ENCODE measurements around the gene BACH2. TPM values are rescaled to one million over a fixed set of nuclear protein-coding genes. Genes with fewer than 3 reads are reported as not detected.

BACH2 gene
- total and polyA plus RNA-seq, 2 of the 8 experiments (the other 6 are each of a cell fraction or from before 2014, with no cell fraction given): 1.9 to 5.9 TPM

- no peak overlapping the region for H3K4me3 ChIP-seq (ENCODE audit: extremely low read depth in 1 of 4, insufficient read depth in 2 of 4, low read depth in 3 of 4, low read length in 4 of 4)
- no peak overlapping the region for H3K18ac ChIP-seq (ENCODE audit: extremely low read depth, low read length)
- no peaks in the 10 kb centered on the region for H3K27me3 ChIP-seq (replicated peaks in 1 of 4; ENCODE audit: control insufficient read depth in 3 of 4, extremely low read depth in 1 of 4, insufficient read depth in 3 of 4, low read length in 3 of 4)
- no peak overlapping the region for H3K4me2 ChIP-seq (ENCODE audit: insufficient read depth in 1 of 2, low read depth in 2 of 2, low read length in 2 of 2)
- H2BK120ac ChIP-seq (replicated peaks; ENCODE audit: low read depth, low read length): no peak overlapping the region
- H3K9me3 ChIP-seq (ENCODE audit: insufficient read depth in 2 of 2, low read depth in 1 of 2, low read length in 1 of 2): peaks cover 7 to 11% of the 10 kb centered on the region in 2 experiments
- H3K4ac ChIP-seq (replicated peaks; ENCODE audit: insufficient read length, low read depth, low read length): no peak overlapping the region
- no peak overlapping the region for H2BK20ac ChIP-seq (ENCODE audit: low read length)
- H3K79me2 ChIP-seq (ENCODE audit: control insufficient read depth in 1 of 2, insufficient read depth in 2 of 2, low read length in 2 of 2): no peaks in the 10 kb centered on the region
- no peaks in the 10 kb centered on the region for H3K23me2 ChIP-seq (ENCODE audit: low read depth, low read length)
- no peak overlapping the region for H3K23ac ChIP-seq (ENCODE audit: insufficient read length)
- no peak overlapping the region for H4K8ac ChIP-seq (ENCODE audit: extremely low read depth, insufficient read depth, low read length)
- no peak overlapping the region for H4K91ac ChIP-seq (replicated peaks; ENCODE audit: insufficient read length, low read length)
- no peaks in the 10 kb centered on the region; the same call in 1 of the 2 replicates for H3K79me1 ChIP-seq (ENCODE audit: low read depth, low read length)
- H4K5ac ChIP-seq (ENCODE audit: insufficient read length, low read depth, low read length): no peak overlapping the region
- H3K4me1 ChIP-seq (replicated peaks in 1 of 4; ENCODE audit: control insufficient read depth in 3 of 4, insufficient read depth in 4 of 4, low read length in 3 of 4): peaks cover 0 to 7% (median 2%) of the 10 kb centered on the region in 4 experiments; a peak in 2 of 7 replicates
- peaks cover 0 to 3% of the 10 kb centered on the region in 2 experiments for H4K20me1 ChIP-seq (replicated peaks in 1 of 2; ENCODE audit: control insufficient read depth in 1 of 2, insufficient read depth in 2 of 2, low read length in 2 of 2)
- no peak overlapping the region for H3K27ac ChIP-seq (ENCODE audit: low read depth, low read length)
- H2BK5ac ChIP-seq (ENCODE audit: low read depth, low read length): no peak overlapping the region
- peaks cover 0 to 10% (median 0%) of the 10 kb centered on the region in 4 experiments; a peak in 3 of 8 replicates for H3K36me3 ChIP-seq (ENCODE audit: control insufficient read depth in 2 of 4, insufficient read depth in 4 of 4, low read length in 3 of 4)
- no peak overlapping the region for H2AK5ac ChIP-seq (ENCODE audit: low read depth, low read length)
- no peak overlapping the region for H2AFZ ChIP-seq (ENCODE audit: low read length)
- no peak overlapping the region for H3K56ac ChIP-seq (replicated peaks; ENCODE audit: insufficient read length, low read depth, low read length)
- CTCF ChIA-PET (ENCODE audit: partially characterized antibody): interaction anchor here (0.7 to 1.6 kb wide), 3 partner anchors 13 to 253 kb away, joined by 3 to 7 read pairs (median 3); no protein-coding TSS in a partner anchor
- DNase-seq (ENCODE audit: low read depth in 1 of 2, low spot score in 2 of 2) (no peak), FAIRE-seq (no peak)
- WGBS, 2 experiments (ENCODE audit: extremely low coverage in 1 of 2, insufficient coverage in 1 of 2, insufficient read length in 1 of 2, insufficient replicate concordance in 2 of 2, low coverage in 1 of 2, low lambda C conversion rate in 2 of 2, missing lambda C conversion rate in 1 of 2): 94% methylated on average over 4 of the region's 4 CpGs; no CpG with 5 or more reads in 1 of the 2 experiments
- POLR2A ChIA-PET (ENCODE audit: partially characterized antibody): no interaction called here
- H3K14ac ChIP-seq (ENCODE audit: insufficient read length): no peak overlapping the region
- H2BK15ac ChIP-seq (ENCODE audit: low read length): no peak overlapping the region
- H3K9ac ChIP-seq (replicated peaks in 1 of 4; ENCODE audit: extremely low read depth in 1 of 4, low read depth in 3 of 4, low read length in 3 of 4): no peak overlapping the region
- H2BK12ac ChIP-seq (ENCODE audit: low read depth, low read length): no peak overlapping the region
- no peak for TF ChIP-seq KDM1A (IDR thresholded peaks at IDR 0.05; ENCODE audit: borderline replicate concordance, low read length)
- TF ChIP-seq NANOG (IDR thresholded peaks at IDR 0.05; ENCODE audit: insufficient read depth, low read depth, low read length, poor library complexity, severe bottlenecking): no peak
- no peak for TF ChIP-seq GTF2F1 (IDR thresholded peaks at IDR 0.05; ENCODE audit: borderline replicate concordance, low read depth, low read length)
Measured at GRCh38 chr6:90193359-90193758, 103.3 kb downstream of the BACH2 start.
